Activated CD4-positive, alpha-beta T cell treated with anti-CD3 and anti-CD28 coated beads, Interleukin-2, amount 10 ng/mL, durations not matched to agents 7 days and 5 days (primary cell): ENCODE measurements around the gene PLA2G1B. TPM values are rescaled to one million over a fixed set of nuclear protein-coding genes. Genes with fewer than 3 reads are reported as not detected.

ENCODE experiments used
- CTCF ChIA-PET: fragments of 350-600 bp; sonication (Branson Sonifier 250); formaldehyde crosslinking; loops from one replicate; lab custom pipeline; 2021; ENCODE audit warnings: antibody characterized with exemption; lab: Charles Lee
- POLR2A ChIA-PET: fragments of 350-600 bp; sonication (Branson Sonifier 250); formaldehyde crosslinking; loops from one replicate; lab custom pipeline; 2021; ENCODE audit warnings: antibody characterized with exemption; lab: Charles Lee
- DNase-seq: peaks from one replicate; pipeline ENCODE4 v3.0.0-alpha.2; 2020
- H3K27ac Mint-ChIP-seq: one replicate; pipeline ENCODE4 v1.8.0; 2021; ENCODE audit warnings: mild to moderate bottlenecking, moderate library complexity, mixed read lengths
- H3K27me3 Mint-ChIP-seq: one replicate; pipeline ENCODE4 v1.8.0; 2021; ENCODE audit warnings: mixed read lengths
- H3K36me3 Mint-ChIP-seq: one replicate; pipeline ENCODE4 v1.8.0; 2021; ENCODE audit warnings: low read depth, mixed read lengths
- H3K4me1 Mint-ChIP-seq: one replicate; pipeline ENCODE4 v1.8.0; 2021; ENCODE audit warnings: mixed read lengths
- H3K4me3 Mint-ChIP-seq: one replicate; pipeline ENCODE4 v1.8.0; 2021; ENCODE audit warnings: mild to moderate bottlenecking, moderate library complexity, mixed read lengths
- H3K9me3 Mint-ChIP-seq: one replicate; pipeline ENCODE4 v1.8.0; 2021; ENCODE audit warnings: mixed read lengths
- total RNA-seq, 2 experiments: library from RNA; stranded (reverse); gene quantifications; one replicate each; pipeline ENCODE4 v1.2.3, GENCODE V29; 2021

Gene PLA2G1B
- total RNA-seq = not detected

- H3K27ac Mint-ChIP-seq = no peak within 1 kb of the TSS
- POLR2A ChIA-PET = interaction anchor here (0.6 kb wide), 1 partner anchor 26 kb away, joined by 4 read pairs; the partner anchor contains the start of gene SIRT4
- CTCF ChIA-PET = interaction anchor here (0.6 to 1.2 kb wide), 3 partner anchors 9 to 14 kb away, joined by 3 read pairs; no protein-coding TSS in a partner anchor
- DNase-seq = no peak
- no peaks in the 10 kb centered on the region for H3K9me3 Mint-ChIP-seq
- peaks cover 8% of the 10 kb centered on the region for H3K4me1 Mint-ChIP-seq
- H3K27me3 Mint-ChIP-seq = no peaks in the 10 kb centered on the region
- H3K36me3 Mint-ChIP-seq = no peaks in the 10 kb centered on the region
- H3K4me3 Mint-ChIP-seq = no peak within 1 kb of the TSS
Observed at GRCh38 chr12:120327593-120327992, at the start of gene PLA2G1B. Gene PLA2G1B, minus strand, starts transcription at chr12:120327779. Its CDS starts 26 bp downstream, at chr12:120327753.

- POLR2A ChIA-PET = no interaction called here
- H3K9me3 Mint-ChIP-seq = no peaks in the 10 kb centered on the region
- no peaks in the 10 kb centered on the region for H3K36me3 Mint-ChIP-seq
- no peak overlapping the region for H3K27ac Mint-ChIP-seq
- no peak overlapping the region for H3K4me3 Mint-ChIP-seq
- CTCF ChIA-PET = interaction anchor here (1.8 kb wide), 1 partner anchor 10 kb away, joined by 6 read pairs; no protein-coding TSS in a partner anchor
- H3K4me1 Mint-ChIP-seq = no peaks in the 10 kb centered on the region
- DNase-seq = no peak
- H3K27me3 Mint-ChIP-seq = peaks cover 55% of the 10 kb centered on the region
Observed at GRCh38 chr12:120376934-120377572, 49.5 kb upstream of the PLA2G1B start.

GRCh38 chr12:120376416-120376815, 48.8 kb upstream of the PLA2G1B start:
- DNase-seq = no peak
- Mint-ChIP-seq H3K27me3 (peaks cover 57% of the 10 kb centered on the region), H3K9me3 (no peaks in the 10 kb centered on the region), H3K4me1 (no peaks in the 10 kb centered on the region), H3K4me3 (no peak overlapping the region), H3K36me3 (no peaks in the 10 kb centered on the region), H3K27ac (no peak overlapping the region)
- CTCF ChIA-PET = interaction anchor here (1.2 to 1.8 kb wide), 2 partner anchors 10 to 20 kb away, joined by 4 to 6 read pairs; no protein-coding TSS in a partner anchor
- POLR2A ChIA-PET = no interaction called here

GRCh38 chr12:120376009-120376408, 48.4 kb upstream of the PLA2G1B start:
- Mint-ChIP-seq H3K4me1 (no peaks in the 10 kb centered on the region), H3K27ac (no peak overlapping the region), H3K36me3 (no peaks in the 10 kb centered on the region), H3K9me3 (no peaks in the 10 kb centered on the region), H3K4me3 (no peak overlapping the region), H3K27me3 (peaks cover 60% of the 10 kb centered on the region)
- CTCF ChIA-PET = interaction anchor here (1.2 to 1.8 kb wide), 2 partner anchors 9 to 21 kb away, joined by 4 to 6 read pairs; no protein-coding TSS in a partner anchor
- DNase-seq = no peak
- POLR2A ChIA-PET = no interaction called here

GRCh38 chr12:120373683-120374082, 46.1 kb upstream of the PLA2G1B start:
- no peak overlapping the region for H3K27ac Mint-ChIP-seq
- POLR2A ChIA-PET = no interaction called here

GRCh38 chr12:120370343-120371243, 43.0 kb upstream of the PLA2G1B start:
- no peak for DNase-seq
- H3K27me3 Mint-ChIP-seq = peaks cover 76% of the 10 kb centered on the region
- POLR2A ChIA-PET = no interaction called here
- H3K4me1 Mint-ChIP-seq = peaks cover 15% of the 10 kb centered on the region
- H3K27ac Mint-ChIP-seq = no peak overlapping the region
- H3K36me3 Mint-ChIP-seq = no peaks in the 10 kb centered on the region
- CTCF ChIA-PET = no interaction called here
- H3K4me3 Mint-ChIP-seq = peak overlapping the region; percentile 52
- H3K9me3 Mint-ChIP-seq = no peaks in the 10 kb centered on the region

More at GRCh38 chr12:120373683-120374082, 46.1 kb upstream of the PLA2G1B start:
- H3K4me1 Mint-ChIP-seq = peaks cover 9% of the 10 kb centered on the region
- no peak overlapping the region for H3K4me3 Mint-ChIP-seq
- H3K9me3 Mint-ChIP-seq = no peaks in the 10 kb centered on the region
- CTCF ChIA-PET = no interaction called here
- no peak for DNase-seq
- no peaks in the 10 kb centered on the region for H3K36me3 Mint-ChIP-seq
- H3K27me3 Mint-ChIP-seq = peaks cover 73% of the 10 kb centered on the region

- CTCF ChIA-PET = no interaction called here
- Mint-ChIP-seq H3K9me3 (no peaks in the 10 kb centered on the region), H3K4me3 (peak overlapping the region; percentile 52), H3K27ac (no peak overlapping the region), H3K27me3 (peaks cover 76% of the 10 kb centered on the region), H3K4me1 (peaks cover 15% of the 10 kb centered on the region), H3K36me3 (no peaks in the 10 kb centered on the region)
- POLR2A ChIA-PET = no interaction called here
- no peak for DNase-seq
Observed at GRCh38 chr12:120369603-120370342, 42.2 kb upstream of the PLA2G1B start.

GRCh38 chr12:120368789-120369602, 41.4 kb upstream of the PLA2G1B start, which contains the start of gene MSI1:
Gene MSI1, minus strand, starts transcription at chr12:120369164. Its CDS starts 73 bp downstream, at chr12:120369091.
- CTCF ChIA-PET = no interaction called here
- no peaks in the 10 kb centered on the region for H3K9me3 Mint-ChIP-seq
- no peak within 1 kb of the TSS for H3K27ac Mint-ChIP-seq
- peaks cover 15% of the 10 kb centered on the region for H3K4me1 Mint-ChIP-seq
- peaks cover 75% of the 10 kb centered on the region for H3K27me3 Mint-ChIP-seq
- DNase-seq = no peak
- POLR2A ChIA-PET = no interaction called here
- peak within 1 kb of the TSS; percentile 52 for H3K4me3 Mint-ChIP-seq
- H3K36me3 Mint-ChIP-seq = no peaks in the 10 kb centered on the region

GRCh38 chr12:120367924-120368788, 40.6 kb upstream of the PLA2G1B start:
- Mint-ChIP-seq H3K27ac (no peak overlapping the region), H3K4me3 (no peak overlapping the region), H3K9me3 (no peaks in the 10 kb centered on the region), H3K27me3 (peaks cover 81% of the 10 kb centered on the region), H3K4me1 (peaks cover 15% of the 10 kb centered on the region), H3K36me3 (no peaks in the 10 kb centered on the region)
- ChIA-PET POLR2A (no interaction called here), CTCF (interaction anchor here (1.0 to 1.4 kb wide), 2 partner anchors 11 to 66 kb away, joined by 3 to 4 read pairs; partner anchors contain the start of gene SIRT4)
- DNase-seq = no peak

GRCh38 chr12:120367233-120367923, 39.8 kb upstream of the PLA2G1B start:
- H3K9me3 Mint-ChIP-seq = no peaks in the 10 kb centered on the region
- H3K4me3 Mint-ChIP-seq = no peak overlapping the region
- POLR2A ChIA-PET = no interaction called here
- no peaks in the 10 kb centered on the region for H3K36me3 Mint-ChIP-seq
- peaks cover 15% of the 10 kb centered on the region for H3K4me1 Mint-ChIP-seq
- H3K27me3 Mint-ChIP-seq = peaks cover 82% of the 10 kb centered on the region
- CTCF ChIA-PET = interaction anchor here (0.6 to 1.8 kb wide), 7 partner anchors 9 to 65 kb away, joined by 3 to 6 read pairs (median 4); partner anchors contain the start of gene SIRT4
- H3K27ac Mint-ChIP-seq = no peak overlapping the region
- no peak for DNase-seq
